ENCODE measurements around the gene UGT2A1. TPM values are rescaled to one million over a fixed set of nuclear protein-coding genes. Genes with fewer than 3 reads are reported as not detected.
"Not testable (repeated sequence)": the region's sequence is repeated elsewhere in the genome, so short reads cannot be mapped to it uniquely, and the experiment has no call there.

UGT2A1 gene
- total RNA-seq, result not detected
- 0 reads per million in 2 donors for total RNA-seq

- H3K27me3 Mint-ChIP-seq, result no peaks in the 10 kb centered on the region
- no peak within 1 kb of the TSS for H3K27ac Mint-ChIP-seq
- DNase-seq (no peak), ATAC-seq (no peak)
- no peaks in the 10 kb centered on the region for H3K9me3 ChIP-seq (ENCODE audit: control insufficient read depth, low read length, poor library complexity, severe bottlenecking)
- no peak within 1 kb of the TSS for H3K4me3 Mint-ChIP-seq
- no peaks in the 10 kb centered on the region for H3K36me3 Mint-ChIP-seq (ENCODE audit: low read depth)
- no peaks in the 10 kb centered on the region for H3K4me1 Mint-ChIP-seq
These were observed at the start of gene UGT2A1 for GRCh38 chr4:69653147-69653546. Gene UGT2A1, minus strand, starts transcription at chr4:69653247. Its CDS starts 5,603 bp downstream, at chr4:69647644.

GRCh38 chr4:69702201-69702600 is 49.2 kb upstream of the UGT2A1 start:
- H3K4me1 Mint-ChIP-seq, result no peaks in the 10 kb centered on the region
- no peaks in the 10 kb centered on the region for H3K36me3 Mint-ChIP-seq (ENCODE audit: low read depth)
- ATAC-seq, result no peak
- DNase-seq, result no peak
- H3K9me3 ChIP-seq (ENCODE audit: control insufficient read depth, low read length, poor library complexity, severe bottlenecking), result no peaks in the 10 kb centered on the region
- H3K27me3 Mint-ChIP-seq, result no peaks in the 10 kb centered on the region
- no peak overlapping the region for H3K27ac Mint-ChIP-seq
- no peak overlapping the region for H3K4me3 Mint-ChIP-seq

GRCh38 chr4:69701696-69702095 is 48.6 kb upstream of the UGT2A1 start:
- Mint-ChIP-seq H3K4me1 (no peaks in the 10 kb centered on the region), H3K27me3 (no peaks in the 10 kb centered on the region), H3K4me3 (no peak overlapping the region), H3K27ac (no peak overlapping the region), H3K36me3 (ENCODE audit: low read depth) (no peaks in the 10 kb centered on the region)
- no peak for ATAC-seq
- DNase-seq, result no peak
- no peaks in the 10 kb centered on the region for H3K9me3 ChIP-seq (ENCODE audit: control insufficient read depth, low read length, poor library complexity, severe bottlenecking)

- Mint-ChIP-seq H3K27me3 (no peaks in the 10 kb centered on the region), H3K4me3 (no peak overlapping the region), H3K36me3 (ENCODE audit: low read depth) (no peaks in the 10 kb centered on the region), H3K4me1 (no peaks in the 10 kb centered on the region), H3K27ac (no peak overlapping the region)
- H3K9me3 ChIP-seq (ENCODE audit: control insufficient read depth, low read length, poor library complexity, severe bottlenecking), result no peaks in the 10 kb centered on the region
- DNase-seq, result no peak
- no peak for ATAC-seq
These were observed 44.6 kb upstream of the UGT2A1 start for GRCh38 chr4:69697536-69698242.

- no peaks in the 10 kb centered on the region for H3K9me3 ChIP-seq (ENCODE audit: control insufficient read depth, low read length, poor library complexity, severe bottlenecking)
- H3K27ac Mint-ChIP-seq, result no peak overlapping the region
- H3K4me3 Mint-ChIP-seq, result no peak overlapping the region
- ATAC-seq (no peak), DNase-seq (no peak)
- H3K36me3 Mint-ChIP-seq (ENCODE audit: low read depth), result no peaks in the 10 kb centered on the region
- peaks cover 5% of the 10 kb centered on the region for H3K4me1 Mint-ChIP-seq
- H3K27me3 Mint-ChIP-seq, result no peaks in the 10 kb centered on the region
These were observed 36.6 kb upstream of the UGT2A1 start for GRCh38 chr4:69689599-69689998.

GRCh38 chr4:69684804-69685203 is 31.8 kb upstream of the UGT2A1 start:
- no peak for ATAC-seq
- DNase-seq, result no peak
- Mint-ChIP-seq H3K36me3 (ENCODE audit: low read depth) (no peaks in the 10 kb centered on the region), H3K4me3 (no peak overlapping the region), H3K4me1 (peaks cover 3% of the 10 kb centered on the region), H3K27me3 (no peaks in the 10 kb centered on the region), H3K27ac (no peak overlapping the region)
- H3K9me3 ChIP-seq (ENCODE audit: control insufficient read depth, low read length, poor library complexity, severe bottlenecking), result no peaks in the 10 kb centered on the region

- Mint-ChIP-seq H3K4me3 (no peak overlapping the region), H3K27ac (no peak overlapping the region)
- no peaks in the 10 kb centered on the region for H3K9me3 ChIP-seq (ENCODE audit: control insufficient read depth, low read length, poor library complexity, severe bottlenecking)
These were observed 15.6 kb upstream of the UGT2A1 start for GRCh38 chr4:69668680-69669079.

GRCh38 chr4:69664009-69664408 is 11.0 kb upstream of the UGT2A1 start:
- H3K36me3 Mint-ChIP-seq (ENCODE audit: low read depth); H3K27ac Mint-ChIP-seq; H3K4me1 Mint-ChIP-seq; H3K9me3 ChIP-seq (ENCODE audit: control insufficient read depth, low read length, poor library complexity, severe bottlenecking); H3K27me3 Mint-ChIP-seq; DNase-seq; H3K4me3 Mint-ChIP-seq; ATAC-seq: not testable (repeated sequence)

More at GRCh38 chr4:69668680-69669079, 15.6 kb upstream of the UGT2A1 start:
- Mint-ChIP-seq H3K27me3 (no peaks in the 10 kb centered on the region), H3K4me1 (no peaks in the 10 kb centered on the region), H3K36me3 (ENCODE audit: low read depth) (no peaks in the 10 kb centered on the region)
- DNase-seq (no peak), ATAC-seq (no peak)

- DNase-seq; ATAC-seq; H3K36me3 Mint-ChIP-seq (ENCODE audit: low read depth); H3K4me3 Mint-ChIP-seq; H3K27ac Mint-ChIP-seq; H3K27me3 Mint-ChIP-seq; H3K9me3 ChIP-seq (ENCODE audit: control insufficient read depth, low read length, poor library complexity, severe bottlenecking); H3K4me1 Mint-ChIP-seq: not testable (repeated sequence)
These were observed 8.2 kb upstream of the UGT2A1 start for GRCh38 chr4:69661130-69661803.

GRCh38 chr4:69658133-69658532 is 5.1 kb upstream of the UGT2A1 start:
- no peaks in the 10 kb centered on the region for H3K27me3 Mint-ChIP-seq
- DNase-seq (no peak), ATAC-seq (no peak)
- H3K4me1 Mint-ChIP-seq, result peaks cover 2% of the 10 kb centered on the region
- H3K36me3 Mint-ChIP-seq (ENCODE audit: low read depth), result no peaks in the 10 kb centered on the region
- no peaks in the 10 kb centered on the region for H3K9me3 ChIP-seq (ENCODE audit: control insufficient read depth, low read length, poor library complexity, severe bottlenecking)
- no peak overlapping the region for H3K27ac Mint-ChIP-seq
- no peak overlapping the region for H3K4me3 Mint-ChIP-seq

GRCh38 chr4:69656653-69657158 is 3.7 kb upstream of the UGT2A1 start:
- Mint-ChIP-seq H3K27ac (no peak overlapping the region), H3K4me1 (peaks cover 2% of the 10 kb centered on the region), H3K4me3 (no peak overlapping the region), H3K36me3 (ENCODE audit: low read depth) (no peaks in the 10 kb centered on the region), H3K27me3 (no peaks in the 10 kb centered on the region)
- ATAC-seq, result no peak
- no peak for DNase-seq
- H3K9me3 ChIP-seq (ENCODE audit: control insufficient read depth, low read length, poor library complexity, severe bottlenecking), result no peaks in the 10 kb centered on the region

GRCh38 chr4:69650872-69651271 is 2.2 kb downstream of the UGT2A1 start:
- no peaks in the 10 kb centered on the region for H3K9me3 ChIP-seq (ENCODE audit: control insufficient read depth, low read length, poor library complexity, severe bottlenecking)
- Mint-ChIP-seq H3K4me1 (no peaks in the 10 kb centered on the region), H3K36me3 (ENCODE audit: low read depth) (no peaks in the 10 kb centered on the region), H3K4me3 (no peak overlapping the region), H3K27me3 (no peaks in the 10 kb centered on the region), H3K27ac (no peak overlapping the region)
- no peak for ATAC-seq
- DNase-seq, result no peak

GRCh38 chr4:69649629-69650028 is 3.4 kb downstream of the UGT2A1 start:
- H3K9me3 ChIP-seq (ENCODE audit: control insufficient read depth, low read length, poor library complexity, severe bottlenecking), result no peaks in the 10 kb centered on the region
- H3K27me3 Mint-ChIP-seq, result no peaks in the 10 kb centered on the region
- H3K4me3 Mint-ChIP-seq, result no peak overlapping the region
- no peaks in the 10 kb centered on the region for H3K36me3 Mint-ChIP-seq (ENCODE audit: low read depth)
- no peak for ATAC-seq
- no peak overlapping the region for H3K27ac Mint-ChIP-seq
- no peaks in the 10 kb centered on the region for H3K4me1 Mint-ChIP-seq
- DNase-seq, result no peak

- Mint-ChIP-seq H3K27ac (no peak overlapping the region), H3K27me3 (no peaks in the 10 kb centered on the region), H3K4me3 (no peak overlapping the region), H3K4me1 (no peaks in the 10 kb centered on the region), H3K36me3 (ENCODE audit: low read depth) (no peaks in the 10 kb centered on the region)
- no peaks in the 10 kb centered on the region for H3K9me3 ChIP-seq (ENCODE audit: control insufficient read depth, low read length, poor library complexity, severe bottlenecking)
- ATAC-seq (no peak), DNase-seq (no peak)
These were observed 3.8 kb downstream of the UGT2A1 start for GRCh38 chr4:69649207-69649606.

Data from T-helper 17 cell (primary cell).